CD14-positive monocyte (primary cell): ENCODE measurements around the gene ZNF592. TPM values are rescaled to one million over a fixed set of nuclear protein-coding genes. Genes with fewer than 3 reads are reported as not detected.

Experiments
- DNase-seq, 3 donors: peaks; one replicate each; pipeline ENCODE4 v3.0.0-alpha.2; 2011 to 2022
- H2AFZ ChIP-seq: 2 replicates; pipeline ENCODE4 v1.6.0; 2012; ENCODE audit warnings: mild to moderate bottlenecking, low read depth, low read length, inconsistent platforms; ENCODE audit not compliant: insufficient read depth, poor library complexity, severe bottlenecking
- H3K27ac ChIP-seq, 2 donors: 1 replicate in 1 of 2; 2 replicates in 1 of 2; pipeline ENCODE4 v1.5.1; 2012 to 2013; ENCODE audit warnings: low read length in 2 of 2, control low read depth in 1 of 2, inconsistent platforms in 1 of 2, low read depth in 1 of 2, mild to moderate bottlenecking in 1 of 2
- H3K27me3 ChIP-seq, 2 donors: one replicate each; pipeline versions ENCODE4 v1.6.0 to v1.6.1; 2011 to 2013; ENCODE audit warnings: low read length in 2 of 2; ENCODE audit not compliant: control insufficient read depth in 2 of 2, insufficient read depth in 2 of 2
- H3K36me3 ChIP-seq, 2 donors: replicated peaks in 1 of 2; 1 replicate in 1 of 2; 2 replicates in 1 of 2; pipeline versions ENCODE4 v1.5.1 to v1.6.1; 2012 to 2013; ENCODE audit warnings: low read length in 2 of 2, control low read depth in 1 of 2, inconsistent platforms in 1 of 2, mild to moderate bottlenecking in 1 of 2; ENCODE audit not compliant: insufficient read depth in 2 of 2, control insufficient read depth in 1 of 2
- H3K4me1 ChIP-seq, 2 donors: 1 replicate in 1 of 2; 2 replicates in 1 of 2; pipeline versions ENCODE4 v1.5.1 to v1.6.1; 2012 to 2013; ENCODE audit warnings: low read length in 2 of 2, control low read depth in 1 of 2, inconsistent platforms in 1 of 2, mild to moderate bottlenecking in 1 of 2, moderate library complexity in 1 of 2; ENCODE audit not compliant: insufficient read depth in 2 of 2, control insufficient read depth in 1 of 2
- H3K4me2 ChIP-seq: replicated peaks from 2 replicates; pipeline ENCODE3; 2012; ENCODE audit warnings: low read length, moderate library complexity, mild to moderate bottlenecking; ENCODE audit not compliant: poor library complexity, severe bottlenecking; ENCODE audit errors: extremely low read depth
- H3K4me3 ChIP-seq, 3 experiments: fragments of 200-600 bp in 1 of 3; sonication (generic) in 1 of 3; replicated peaks in 1 of 3; 1 replicate in 2 of 3; 2 replicates in 1 of 3; pipeline ENCODE4 v1.5.1; 2011 to 2013; ENCODE audit warnings: low read length in 3 of 3, mild to moderate bottlenecking in 3 of 3, control low read depth in 2 of 3, low read depth in 2 of 3, inconsistent platforms in 1 of 3, moderate library complexity in 1 of 3
- H3K79me2 ChIP-seq: 2 replicates; pipeline ENCODE4 v1.6.0; 2012; ENCODE audit warnings: mild to moderate bottlenecking, control low read depth, inconsistent platforms, low read length, moderate library complexity; ENCODE audit not compliant: insufficient read depth
- H3K9ac ChIP-seq: 2 replicates; pipeline ENCODE4 v1.6.0; 2017; ENCODE audit warnings: low read length, mild to moderate bottlenecking; ENCODE audit not compliant: insufficient read depth, poor library complexity, severe bottlenecking
- H3K9me3 ChIP-seq, 2 donors: replicated peaks in 1 of 2; 1 replicate in 1 of 2; 2 replicates in 1 of 2; pipeline versions ENCODE4 v1.5.1 to v1.6.1; 2012 to 2013; ENCODE audit warnings: low read length in 2 of 2, control low read depth in 1 of 2; ENCODE audit not compliant: control insufficient read depth in 1 of 2, insufficient read depth in 1 of 2
- H4K20me1 ChIP-seq: 2 replicates; pipeline ENCODE4 v1.6.0; 2012; ENCODE audit warnings: mild to moderate bottlenecking, low read length, control low read depth, moderate library complexity; ENCODE audit not compliant: insufficient read depth
- H3K27ac Mint-ChIP-seq, 7 donors: one replicate each; pipeline ENCODE4 v1.8.0; 2020; ENCODE audit warnings: mild to moderate bottlenecking in 7 of 7, mixed read lengths in 7 of 7, moderate library complexity in 6 of 7, inconsistent platforms in 2 of 7
- H3K27me3 Mint-ChIP-seq, 3 donors: one replicate each; pipeline ENCODE4 v1.8.0; 2021 to 2022; ENCODE audit warnings: low read depth in 3 of 3, mild to moderate bottlenecking in 3 of 3, mixed read lengths in 3 of 3, moderate library complexity in 3 of 3, inconsistent platforms in 1 of 3
- H3K36me3 Mint-ChIP-seq, 2 donors: one replicate each; pipeline ENCODE4 v1.8.0; 2020; ENCODE audit warnings: mixed read lengths in 2 of 2, inconsistent platforms in 1 of 2, mild to moderate bottlenecking in 1 of 2
- H3K4me1 Mint-ChIP-seq: one replicate; pipeline ENCODE4 v1.8.0; 2020; ENCODE audit warnings: mild to moderate bottlenecking, mixed read lengths
- H3K4me3 Mint-ChIP-seq, 2 donors: one replicate each; pipeline ENCODE4 v1.8.0; 2020; ENCODE audit warnings: mild to moderate bottlenecking in 2 of 2, mixed read lengths in 2 of 2, moderate library complexity in 1 of 2
- H3K9me3 Mint-ChIP-seq, 7 donors: one replicate each; pipeline ENCODE4 v1.8.0; 2020 to 2022; ENCODE audit warnings: mixed read lengths in 7 of 7, mild to moderate bottlenecking in 6 of 7, moderate library complexity in 6 of 7, inconsistent platforms in 2 of 7
- WGBS: methylation state at CpG from one replicate; pipeline ENCODE4 v1.1.5; 2013; ENCODE audit warnings: missing lambda C conversion rate; ENCODE audit not compliant: insufficient coverage; 5-methylcytosine and 5-hydroxymethylcytosine counted together
- intact Hi-C, 2 donors: fragments of 100-400 bp; cut with micrococcal nuclease; formaldehyde crosslinking; loops; one replicate each; pipeline versions ENCODE4 v1.15.0 to v1.15.1; 2023
- polyA plus RNA-seq, 3 donors: library from polyadenylated mRNA; depleted of rRNA in 1 of 3; unstranded in 2 of 3; stranded (reverse) in 1 of 3; fragments of 300-500 nt in 2 of 3; fragments of >200 nt in 1 of 3; fragmentation: Illumina TruSeq in 2 of 3; gene quantifications; 1 replicate in 2 of 3; 2 replicates in 1 of 3; pipeline ENCODE4 v1.2.3, GENCODE V29; 2012 to 2021
- TF ChIP-seq, protein P1 (sequence below): fragments of 200-600 bp; IDR thresholded peaks from one replicate; pipeline ENCODE4 v1.8.0; 2022; ENCODE audit warnings: antibody characterized with exemption, mild to moderate bottlenecking

Gene ZNF592
- polyA plus RNA-seq, 3 donors = 2.8 to 43.6 (median 5.0) TPM

- Histone ChIP-seq H3K4me1 (peaks cover 85 to 95% of the 10 kb centered on the region in 2 donors), H3K9me3 (no peaks in the 10 kb centered on the region), H3K27ac (peak overlapping the region in 1 of 2 donors; percentile 83), H3K79me2 (peaks cover 42% of the 10 kb centered on the region), H4K20me1 (no peaks in the 10 kb centered on the region), H3K4me3 (no peak overlapping the region), H3K9ac (no peak overlapping the region), H3K27me3 (no peaks in the 10 kb centered on the region), H3K36me3 (no peaks in the 10 kb centered on the region), H3K4me2 (no peak overlapping the region), H2AFZ (no peak overlapping the region)
- no peak overlapping the region for H3K4me3 Mint-ChIP-seq
- 77% methylated on average over 2 of the region's 2 CpGs for WGBS
- H3K36me3 Mint-ChIP-seq = no peaks in the 10 kb centered on the region
- peak overlapping the region in 5 of 7 donors; percentile 26 to 98 (median 78) for H3K27ac Mint-ChIP-seq
- DNase-seq = no peak
- TF ChIP-seq, protein P1, sequence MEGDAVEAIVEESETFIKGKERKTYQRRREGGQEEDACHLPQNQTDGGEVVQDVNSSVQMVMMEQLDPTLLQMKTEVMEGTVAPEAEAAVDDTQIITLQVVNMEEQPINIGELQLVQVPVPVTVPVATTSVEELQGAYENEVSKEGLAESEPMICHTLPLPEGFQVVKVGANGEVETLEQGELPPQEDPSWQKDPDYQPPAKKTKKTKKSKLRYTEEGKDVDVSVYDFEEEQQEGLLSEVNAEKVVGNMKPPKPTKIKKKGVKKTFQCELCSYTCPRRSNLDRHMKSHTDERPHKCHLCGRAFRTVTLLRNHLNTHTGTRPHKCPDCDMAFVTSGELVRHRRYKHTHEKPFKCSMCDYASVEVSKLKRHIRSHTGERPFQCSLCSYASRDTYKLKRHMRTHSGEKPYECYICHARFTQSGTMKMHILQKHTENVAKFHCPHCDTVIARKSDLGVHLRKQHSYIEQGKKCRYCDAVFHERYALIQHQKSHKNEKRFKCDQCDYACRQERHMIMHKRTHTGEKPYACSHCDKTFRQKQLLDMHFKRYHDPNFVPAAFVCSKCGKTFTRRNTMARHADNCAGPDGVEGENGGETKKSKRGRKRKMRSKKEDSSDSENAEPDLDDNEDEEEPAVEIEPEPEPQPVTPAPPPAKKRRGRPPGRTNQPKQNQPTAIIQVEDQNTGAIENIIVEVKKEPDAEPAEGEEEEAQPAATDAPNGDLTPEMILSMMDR = no peak
- peaks cover 80% of the 10 kb centered on the region for H3K4me1 Mint-ChIP-seq
- H3K27me3 Mint-ChIP-seq = no peaks in the 10 kb centered on the region
- intact Hi-C loops = no loop called here
- peaks cover 0 to 5% (median 0%) of the 10 kb centered on the region in 7 donors for H3K9me3 Mint-ChIP-seq
Observed at GRCh38 chr15:84722628-84723027, 25.8 kb upstream of the ZNF592 start.

DNA sequence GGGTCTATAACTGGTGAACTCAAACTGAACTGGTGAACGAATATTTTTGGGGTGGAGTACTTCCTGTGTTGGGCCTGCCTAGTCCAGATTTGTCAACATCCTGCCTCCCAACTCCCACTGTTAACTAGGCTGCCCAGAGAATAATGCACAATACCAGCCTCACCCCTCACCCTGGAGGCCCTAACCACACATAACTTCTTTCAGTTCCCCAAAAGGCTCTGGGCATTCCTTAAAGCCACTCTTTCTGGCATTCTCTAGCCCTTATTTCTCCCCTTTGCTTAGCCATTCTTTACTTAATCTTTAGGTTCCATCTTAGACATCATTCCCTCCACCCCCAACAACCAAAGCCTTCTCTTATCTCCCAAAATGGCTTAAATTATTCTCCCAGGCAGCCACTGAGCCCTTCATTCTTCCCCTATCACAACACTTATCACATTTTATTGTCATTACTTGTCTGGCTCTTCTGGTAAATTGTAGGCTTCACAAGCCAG is 23.3 kb upstream of the ZNF592 start:
- peak overlapping the region; percentile 59 for H3K4me2 ChIP-seq
- H3K79me2 ChIP-seq = peaks cover 19% of the 10 kb centered on the region
- peak overlapping the region; percentile 27 for H2AFZ ChIP-seq
- H3K4me1 ChIP-seq = peaks cover 85 to 93% of the 10 kb centered on the region in 2 donors
- H3K27ac Mint-ChIP-seq = peak overlapping the region; percentile 93 to 99 (median 96)
- peaks cover 0 to 5% (median 0%) of the 10 kb centered on the region in 7 donors for H3K9me3 Mint-ChIP-seq
- no peaks in the 10 kb centered on the region for H3K27me3 ChIP-seq
- intact Hi-C loops = no loop called here
- no peaks in the 10 kb centered on the region for H4K20me1 ChIP-seq
- H3K4me3 ChIP-seq = peak overlapping the region in 1 of 3 experiments; percentile 50
- H3K9me3 ChIP-seq = no peaks in the 10 kb centered on the region
- peak overlapping the region; percentile 82 to 89 for H3K27ac ChIP-seq
- WGBS = no CpG with 5 or more reads among the region's 1 CpG
- H3K9ac ChIP-seq = no peak overlapping the region
- no peaks in the 10 kb centered on the region for H3K36me3 Mint-ChIP-seq
- H3K4me1 Mint-ChIP-seq = peaks cover 78% of the 10 kb centered on the region
- peak overlapping the region in 1 of 2 donors; percentile 87 for H3K4me3 Mint-ChIP-seq
- TF ChIP-seq, protein P1 = no peak
- no peaks in the 10 kb centered on the region for H3K36me3 ChIP-seq
- peak; percentile 89 to 90 (median 90) for DNase-seq
- no peaks in the 10 kb centered on the region for H3K27me3 Mint-ChIP-seq
